Mucosa of rectum (tissue), 2 donors: ENCODE measurements around the gene EFCAB5.
"Not testable (repeated sequence)": the region's sequence is repeated elsewhere in the genome, so short reads cannot be mapped to it uniquely, and the experiment has no call there.

Experiments
- H3K27ac ChIP-seq, 2 donors: one replicate each; pipeline ENCODE4 v1.7.0; 2013; ENCODE audit warnings: inconsistent platforms in 2 of 2, low read depth in 2 of 2, low read length in 2 of 2
- H3K27me3 ChIP-seq, 2 donors: one replicate each; pipeline ENCODE4 v1.7.0; 2013; ENCODE audit warnings: low read length in 2 of 2; ENCODE audit not compliant: control insufficient read depth in 2 of 2, insufficient read depth in 2 of 2
- H3K36me3 ChIP-seq, 2 donors: one replicate each; pipeline ENCODE4 v1.7.0; 2013; ENCODE audit warnings: low read length in 2 of 2; ENCODE audit not compliant: control insufficient read depth in 2 of 2, insufficient read depth in 2 of 2
- H3K4me1 ChIP-seq, 2 donors: one replicate each; pipeline ENCODE4 v1.7.0; 2013; ENCODE audit warnings: low read length in 2 of 2, mild to moderate bottlenecking in 1 of 2; ENCODE audit not compliant: control insufficient read depth in 2 of 2, insufficient read depth in 2 of 2
- H3K4me3 ChIP-seq, 2 donors: one replicate each; pipeline ENCODE4 v1.7.0; 2013; ENCODE audit warnings: low read length in 2 of 2
- H3K9ac ChIP-seq, 2 donors: one replicate each; pipeline ENCODE4 v1.7.0; 2013; ENCODE audit warnings: low read length in 2 of 2, low read depth in 1 of 2, mild to moderate bottlenecking in 1 of 2
- H3K9me3 ChIP-seq, 2 donors: one replicate each; pipeline ENCODE4 v1.7.0; 2013; ENCODE audit warnings: low read length in 2 of 2; ENCODE audit not compliant: control insufficient read depth in 2 of 2
- donor health status: healthy.
- donor health status: Normal muscosa, but diverticular disease.

Gene EFCAB5

DNA sequence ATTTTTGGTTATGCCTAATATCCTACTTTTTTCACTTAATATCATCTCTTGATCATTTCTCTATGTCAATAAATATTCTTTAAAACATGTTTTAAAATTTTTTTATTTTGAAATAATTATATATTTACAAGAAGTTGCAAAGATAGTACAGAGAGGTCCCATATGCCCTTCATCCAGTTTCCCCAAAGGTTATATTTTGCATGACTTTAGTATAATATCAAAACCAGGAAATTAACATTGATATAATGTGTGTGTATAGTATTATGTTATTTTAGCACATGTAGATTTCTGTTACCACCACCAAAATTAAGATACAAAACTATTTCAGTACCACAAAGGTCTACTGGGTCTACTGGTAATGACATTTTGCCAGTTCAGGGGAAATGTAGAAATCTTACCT, 60.7 kb downstream of the EFCAB5 start:
- no peak overlapping the region for H3K4me3 ChIP-seq
- no peaks in the 10 kb centered on the region for H3K27me3 ChIP-seq
- no peak overlapping the region for H3K27ac ChIP-seq
- H3K4me1 ChIP-seq: no peaks in the 10 kb centered on the region
- H3K9me3 ChIP-seq: no peaks in the 10 kb centered on the region
- H3K9ac ChIP-seq: no peak overlapping the region
- no peaks in the 10 kb centered on the region for H3K36me3 ChIP-seq

DNA sequence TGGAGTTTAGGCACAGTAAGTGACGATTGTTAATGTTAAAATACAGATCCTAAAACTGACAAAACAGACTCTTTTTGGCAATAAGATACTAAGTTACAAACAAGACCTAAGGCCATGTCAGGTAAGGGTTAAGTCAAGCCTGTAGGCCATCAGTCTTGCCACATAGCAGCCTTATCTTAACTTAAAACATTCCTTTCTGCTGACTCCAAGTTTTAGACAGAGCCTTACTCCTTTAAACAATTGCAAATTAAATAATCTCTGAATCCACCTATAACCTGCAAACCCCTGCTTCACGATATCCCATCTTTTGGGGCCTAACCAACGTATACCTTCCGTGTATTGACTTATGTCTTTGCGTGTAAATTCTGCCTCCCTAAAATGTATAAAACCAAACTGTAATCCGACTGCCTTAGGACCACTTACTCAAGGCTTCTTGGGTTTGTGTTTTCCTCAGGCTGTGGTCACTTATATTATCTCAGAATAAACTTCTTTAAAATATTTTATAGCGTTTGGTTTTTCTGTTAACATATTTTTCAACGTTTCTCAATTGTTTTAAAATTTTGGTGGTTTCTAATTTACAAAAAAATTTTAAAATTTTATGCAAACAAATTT, 64.4 kb downstream of the EFCAB5 start:
- Histone ChIP-seq H3K27ac (no peak overlapping the region), H3K4me3 (no peak overlapping the region), H3K9ac (no peak overlapping the region), H3K9me3 (no peaks in the 10 kb centered on the region), H3K36me3 (no peaks in the 10 kb centered on the region), H3K4me1 (no peaks in the 10 kb centered on the region), H3K27me3 (no peaks in the 10 kb centered on the region)

DNA sequence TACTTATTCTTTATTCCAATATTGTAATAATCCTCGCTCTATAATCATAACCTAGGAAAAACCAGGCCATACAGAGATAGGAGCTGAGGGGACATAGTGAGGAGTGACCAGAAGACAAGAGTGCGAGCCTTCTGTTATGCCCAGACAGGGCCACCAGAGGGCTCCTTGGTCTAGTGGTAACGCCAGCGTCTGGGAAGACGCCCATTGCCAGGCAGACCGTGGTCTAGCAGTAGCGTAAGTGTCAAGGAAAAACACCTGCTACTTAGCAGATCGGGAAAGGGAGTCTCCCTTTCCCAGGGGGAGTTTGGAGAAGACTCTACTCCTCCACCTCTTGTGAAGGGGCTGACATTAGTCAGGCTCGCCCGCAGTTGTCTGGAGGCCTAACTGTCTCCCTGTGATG, 70.5 kb downstream of the EFCAB5 start:
- not testable (repeated sequence) for H3K36me3 ChIP-seq, H3K9me3 ChIP-seq, H3K9ac ChIP-seq, H3K4me1 ChIP-seq, H3K4me3 ChIP-seq, H3K27me3 ChIP-seq, H3K27ac ChIP-seq

DNA sequence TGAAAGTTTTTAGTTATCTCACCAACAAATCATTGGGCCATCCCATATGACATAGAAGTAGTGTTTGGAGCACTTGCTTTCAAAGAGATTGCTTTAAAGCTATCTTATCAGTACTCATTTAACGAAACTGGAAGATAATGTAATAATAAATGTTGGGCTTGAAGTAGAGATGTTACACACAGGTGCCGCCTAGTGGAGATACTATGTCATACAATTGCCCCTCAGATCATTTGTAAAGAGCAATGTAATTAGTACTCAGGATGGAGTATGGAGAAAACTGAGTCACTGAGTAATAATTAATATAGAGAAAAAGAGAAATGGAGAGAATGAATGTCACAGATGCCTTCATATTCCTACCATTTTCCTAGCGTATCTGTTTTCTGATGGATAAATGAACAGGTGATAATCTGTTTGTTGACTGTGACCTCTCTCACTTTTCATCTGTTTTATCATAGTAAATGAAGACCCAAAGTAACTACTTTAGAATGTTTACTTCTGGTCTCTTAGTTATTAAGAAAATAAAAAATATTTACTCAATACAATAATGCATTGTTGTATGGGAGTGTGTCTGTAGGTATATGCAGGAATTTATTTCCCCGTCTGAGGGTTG, 80.4 kb downstream of the EFCAB5 start:
- Histone ChIP-seq H3K27ac (no peak overlapping the region), H3K36me3 (no peaks in the 10 kb centered on the region), H3K27me3 (no peaks in the 10 kb centered on the region), H3K9ac (no peak overlapping the region), H3K9me3 (no peaks in the 10 kb centered on the region), H3K4me3 (no peak overlapping the region), H3K4me1 (no peaks in the 10 kb centered on the region)

DNA sequence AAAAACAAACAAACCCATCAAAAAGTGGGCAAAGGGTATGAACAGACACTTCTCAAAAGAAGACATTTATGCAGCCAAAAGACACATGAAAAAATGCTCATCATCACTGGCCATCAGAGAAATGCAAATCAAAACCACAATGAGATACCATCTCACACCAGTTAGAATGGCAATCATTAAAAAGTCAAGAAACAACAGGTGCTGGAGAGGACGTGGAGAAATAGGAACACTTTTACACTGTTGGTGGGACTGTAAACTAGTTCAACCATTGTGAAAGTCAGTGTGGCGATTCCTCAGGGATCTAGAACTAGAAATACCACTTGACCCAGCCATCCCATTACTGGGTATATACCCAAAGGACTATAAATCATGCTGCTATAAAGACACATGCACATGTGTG, 83.9 kb downstream of the EFCAB5 start:
- not testable (repeated sequence) for H3K9me3 ChIP-seq, H3K4me1 ChIP-seq, H3K4me3 ChIP-seq, H3K27me3 ChIP-seq, H3K36me3 ChIP-seq, H3K9ac ChIP-seq, H3K27ac ChIP-seq

DNA sequence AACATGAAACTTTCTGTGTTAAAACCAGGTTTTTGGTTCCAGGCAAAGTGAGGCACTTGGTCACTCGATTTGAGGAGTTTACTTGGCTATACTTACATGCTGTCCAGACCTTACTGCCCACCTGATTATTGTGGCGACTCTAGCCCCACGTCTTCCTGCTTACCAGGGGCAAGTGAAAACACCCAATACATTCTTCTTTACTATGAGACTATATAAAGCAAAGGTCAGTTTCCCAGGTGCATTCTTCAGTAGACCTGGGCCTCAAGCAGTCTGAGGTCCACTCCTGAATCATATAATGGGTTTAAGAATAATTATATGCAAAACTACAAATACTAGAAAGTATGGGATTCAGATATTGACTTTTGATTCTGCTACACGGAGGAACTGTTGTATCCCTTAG, 86.2 kb downstream of the EFCAB5 start:
- Histone ChIP-seq H3K4me3 (no peak overlapping the region), H3K9ac (no peak overlapping the region), H3K27me3 (no peaks in the 10 kb centered on the region), H3K27ac (no peak overlapping the region), H3K36me3 (no peaks in the 10 kb centered on the region), H3K9me3 (no peaks in the 10 kb centered on the region), H3K4me1 (no peaks in the 10 kb centered on the region)

DNA sequence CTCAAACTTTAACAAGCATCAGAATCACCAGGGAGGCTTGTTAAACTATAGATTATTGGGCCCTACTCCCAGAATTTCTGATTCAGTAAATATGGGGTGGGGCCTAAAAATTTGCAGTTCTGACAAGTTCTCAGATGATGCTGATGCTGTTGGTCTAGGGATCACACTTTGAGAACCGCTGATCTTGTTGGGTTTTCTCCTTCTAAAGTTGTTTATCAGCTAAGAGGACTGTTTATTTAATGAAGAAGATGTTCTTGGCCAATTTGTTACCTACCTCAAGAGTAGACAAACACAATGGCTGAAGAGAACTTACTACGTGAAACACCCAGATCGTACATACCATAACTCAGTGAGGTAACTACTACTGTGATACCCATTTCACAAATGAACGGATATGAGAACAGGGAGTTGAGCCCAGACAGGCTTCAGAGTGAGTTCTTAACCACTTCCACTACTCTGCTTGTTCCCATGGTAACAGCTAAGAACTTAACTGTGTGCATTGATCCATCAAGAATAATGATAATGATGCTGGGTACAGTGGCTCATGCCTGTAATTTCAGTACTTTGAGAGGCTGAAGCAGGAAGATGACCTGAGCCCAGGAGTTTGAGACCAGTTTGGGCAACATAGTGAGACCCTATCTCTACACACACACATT, 89.9 kb downstream of the EFCAB5 start:
- H3K9me3 ChIP-seq: no peaks in the 10 kb centered on the region
- no peak overlapping the region for H3K9ac ChIP-seq
- no peaks in the 10 kb centered on the region for H3K4me1 ChIP-seq
- no peak overlapping the region for H3K27ac ChIP-seq
- no peaks in the 10 kb centered on the region for H3K27me3 ChIP-seq
- H3K4me3 ChIP-seq: no peak overlapping the region
- H3K36me3 ChIP-seq: no peaks in the 10 kb centered on the region

DNA sequence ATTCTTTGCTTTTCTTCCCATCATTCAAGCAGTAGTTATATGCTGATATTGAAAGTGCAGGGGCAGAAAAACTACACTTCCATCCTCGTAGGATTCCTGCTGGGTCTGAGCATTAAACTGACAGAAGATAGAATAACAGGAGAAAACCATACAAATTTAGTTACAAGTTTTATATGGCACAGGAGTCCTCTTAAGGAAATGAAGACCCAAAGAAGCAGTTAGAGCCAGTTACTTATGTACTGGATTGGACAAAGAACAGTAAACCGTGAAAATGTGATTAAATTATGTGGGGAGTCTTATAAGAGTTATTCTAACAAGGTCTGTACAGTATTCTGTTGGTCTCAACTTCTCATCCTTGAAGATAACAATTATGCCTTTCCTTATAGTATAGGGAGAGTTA, 93.9 kb downstream of the EFCAB5 start:
- no peaks in the 10 kb centered on the region for H3K36me3 ChIP-seq
- H3K9ac ChIP-seq: no peak overlapping the region
- H3K9me3 ChIP-seq: no peaks in the 10 kb centered on the region
- no peaks in the 10 kb centered on the region for H3K4me1 ChIP-seq
- H3K27me3 ChIP-seq: no peaks in the 10 kb centered on the region
- no peak overlapping the region for H3K27ac ChIP-seq
- no peak overlapping the region for H3K4me3 ChIP-seq

DNA sequence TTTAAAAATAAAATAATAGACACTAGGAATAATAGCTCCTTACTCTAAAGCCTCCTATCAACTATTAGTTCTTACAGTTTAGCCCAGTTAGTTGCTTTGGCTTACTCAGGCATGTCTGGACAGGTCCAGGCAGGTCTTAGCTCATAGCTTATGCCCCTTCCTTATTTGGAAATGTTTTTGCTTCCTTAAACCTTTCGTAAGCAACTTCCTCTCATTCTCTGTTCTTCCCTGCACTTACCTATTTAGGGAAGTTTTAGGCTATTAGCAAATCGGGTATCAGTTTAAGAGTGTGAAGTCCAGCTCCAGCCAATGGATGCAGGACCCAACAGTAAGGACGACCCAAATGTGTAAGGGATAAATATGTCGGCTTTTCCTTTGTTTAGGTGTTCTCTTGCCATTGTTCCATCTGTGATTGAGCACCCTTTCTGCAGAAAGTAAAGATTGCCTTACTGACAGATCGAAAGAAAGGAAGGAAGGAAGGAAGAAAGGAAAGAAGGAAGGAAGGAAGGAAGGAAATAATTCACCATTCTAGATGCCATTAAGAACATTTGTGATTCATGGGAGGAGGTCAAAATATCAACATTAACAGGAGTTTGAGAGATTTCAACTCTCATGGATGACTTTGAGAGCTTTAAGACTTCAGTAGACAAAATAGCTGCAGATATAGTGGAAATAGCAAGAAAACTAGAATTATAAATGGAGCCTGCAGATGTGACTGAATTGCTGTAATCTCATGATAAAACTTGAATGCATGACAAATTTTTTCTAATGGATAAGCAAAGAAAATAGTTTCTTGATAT, 99.5 kb downstream of the EFCAB5 start:
- not testable (repeated sequence) for H3K9me3 ChIP-seq, H3K27ac ChIP-seq, H3K4me3 ChIP-seq, H3K36me3 ChIP-seq, H3K27me3 ChIP-seq, H3K9ac ChIP-seq, H3K4me1 ChIP-seq

DNA sequence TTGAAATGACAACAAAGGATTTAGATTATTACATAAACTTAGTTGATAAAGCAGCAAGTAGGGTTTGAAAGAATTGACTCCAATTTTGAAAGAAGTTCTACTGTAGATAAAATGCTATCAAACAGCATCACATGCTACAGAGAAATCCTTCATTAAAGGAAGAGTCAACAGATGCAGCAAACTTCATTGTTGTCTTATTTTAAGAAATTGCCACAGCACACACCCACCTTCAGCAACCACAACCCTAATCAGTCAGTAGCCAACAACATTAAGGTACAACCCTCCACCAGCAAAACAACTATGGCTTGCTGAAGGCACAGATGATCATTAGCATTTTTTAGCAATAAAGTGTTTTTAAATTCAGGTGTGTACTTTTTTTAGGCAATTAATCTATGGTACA, 100.1 kb downstream of the EFCAB5 start:
- Histone ChIP-seq H3K36me3 (no peaks in the 10 kb centered on the region), H3K27me3 (no peaks in the 10 kb centered on the region), H3K27ac (no peak overlapping the region), H3K4me3 (no peak overlapping the region), H3K4me1 (no peaks in the 10 kb centered on the region), H3K9ac (no peak overlapping the region), H3K9me3 (no peaks in the 10 kb centered on the region)
